ENCODE measurements around the gene LINGO3.

LINGO3 gene

GRCh38 chr19:2259336-2259735 lies 48.6 kb downstream of the LINGO3 start:
- DNase-seq = no peak
